ENCODE results near the gene CCR7.
A peak's percentile ranks its signal among the peaks of the same experiment; 100 is the strongest.

Gene CCR7

DNA sequence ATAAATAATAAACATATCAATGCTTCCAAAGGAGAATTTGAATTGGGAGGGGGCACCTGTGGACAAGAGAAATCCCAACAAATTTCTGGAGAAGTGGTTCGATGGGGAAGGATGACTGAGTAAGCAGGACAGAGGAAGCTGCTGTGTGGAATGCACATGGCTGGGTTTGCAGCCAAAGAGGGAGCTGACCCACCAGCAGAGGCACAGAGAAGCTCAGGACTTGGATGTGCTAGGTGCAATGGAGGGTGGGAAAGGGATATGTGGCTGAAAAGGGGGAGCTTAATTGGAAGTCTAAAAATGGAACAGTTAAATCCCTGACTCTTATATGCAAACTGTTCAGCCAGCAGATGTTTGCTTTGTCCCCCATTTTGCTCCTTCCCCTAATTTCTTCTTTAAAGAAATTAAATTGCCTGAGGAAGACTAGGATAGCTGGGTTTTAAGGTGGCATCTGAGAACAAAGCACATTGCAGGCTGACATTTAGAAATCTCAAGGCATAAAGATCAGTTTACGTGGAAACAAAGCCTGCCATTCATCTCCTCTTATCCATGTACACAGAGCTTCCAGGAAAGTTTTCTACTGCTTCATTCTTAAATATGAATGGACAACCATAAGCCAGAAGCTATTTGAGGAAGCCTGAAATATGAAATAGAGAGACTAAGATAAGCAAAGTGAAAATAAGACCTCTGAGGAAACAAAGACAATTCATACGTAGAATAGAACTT is 40.9 kb downstream of the CCR7 start:
- H3K4me3 ChIP-seq (ENCODE audit: low read length), result no peak overlapping the region
- DNase-seq (ENCODE audit: low read depth, low spot score), result no peak

DNA sequence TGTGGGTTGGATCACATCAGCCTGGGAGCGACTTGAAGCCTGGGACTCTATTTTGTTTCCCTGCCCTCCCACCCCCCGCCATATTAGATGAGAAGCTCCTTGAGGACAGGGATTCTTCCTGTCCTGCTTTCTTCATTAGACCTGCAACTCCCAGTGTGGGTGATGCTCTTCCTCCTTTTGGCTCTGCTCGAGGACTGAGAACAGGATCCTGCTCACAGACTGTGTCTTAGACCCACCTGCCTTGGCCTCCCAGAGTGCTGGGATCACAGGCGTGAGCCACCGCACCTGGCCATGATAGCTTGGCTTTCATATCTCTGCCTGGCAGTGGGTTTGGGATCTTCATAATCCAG is 42.3 kb downstream of the CCR7 start:
- DNase-seq (ENCODE audit: low read depth, low spot score), result no peak
- H3K4me3 ChIP-seq (ENCODE audit: low read length), result no peak overlapping the region

DNA sequence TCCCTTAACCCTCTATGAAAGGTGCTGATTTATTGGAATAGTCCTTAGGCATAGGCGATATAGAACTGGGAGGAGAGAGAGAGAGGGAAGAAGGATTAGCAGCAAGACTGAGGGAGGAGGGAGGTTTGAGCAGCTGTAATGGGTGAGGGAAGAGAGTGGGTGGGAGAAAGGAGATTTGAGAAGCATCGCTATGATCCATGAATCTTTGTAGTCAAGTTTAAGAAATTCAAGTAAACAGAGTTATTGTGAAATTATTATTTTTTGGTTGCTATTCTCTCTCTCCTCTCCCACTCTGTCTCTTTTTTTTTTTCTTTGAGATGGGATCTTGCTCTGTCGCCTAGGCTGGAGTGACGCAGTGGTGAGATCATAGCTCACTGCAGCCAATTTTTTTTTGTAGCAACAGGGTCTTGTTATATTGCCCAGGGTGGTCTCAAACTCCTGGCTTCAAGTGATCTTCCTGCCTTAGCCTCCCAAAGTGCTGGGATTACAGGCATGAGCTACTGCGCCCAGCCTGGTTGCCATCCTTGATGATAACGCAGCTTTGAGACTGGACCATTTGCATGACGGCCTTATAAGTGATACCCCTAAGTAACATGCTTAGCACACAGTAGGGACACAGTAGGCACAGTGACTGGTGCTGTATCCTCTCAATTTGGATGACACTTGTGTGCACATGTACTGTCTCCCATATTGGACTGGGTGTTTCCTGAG is 42.9 kb downstream of the CCR7 start:
- DNase-seq (ENCODE audit: low read depth, low spot score), result no peak
- no peak overlapping the region for H3K4me3 ChIP-seq (ENCODE audit: low read length)

GRCh38 chr17:40520991-40521453 is 44.2 kb downstream of the CCR7 start:
- no peak for DNase-seq (ENCODE audit: low read depth, low spot score)
- no peak overlapping the region for H3K4me3 ChIP-seq (ENCODE audit: low read length)

DNA sequence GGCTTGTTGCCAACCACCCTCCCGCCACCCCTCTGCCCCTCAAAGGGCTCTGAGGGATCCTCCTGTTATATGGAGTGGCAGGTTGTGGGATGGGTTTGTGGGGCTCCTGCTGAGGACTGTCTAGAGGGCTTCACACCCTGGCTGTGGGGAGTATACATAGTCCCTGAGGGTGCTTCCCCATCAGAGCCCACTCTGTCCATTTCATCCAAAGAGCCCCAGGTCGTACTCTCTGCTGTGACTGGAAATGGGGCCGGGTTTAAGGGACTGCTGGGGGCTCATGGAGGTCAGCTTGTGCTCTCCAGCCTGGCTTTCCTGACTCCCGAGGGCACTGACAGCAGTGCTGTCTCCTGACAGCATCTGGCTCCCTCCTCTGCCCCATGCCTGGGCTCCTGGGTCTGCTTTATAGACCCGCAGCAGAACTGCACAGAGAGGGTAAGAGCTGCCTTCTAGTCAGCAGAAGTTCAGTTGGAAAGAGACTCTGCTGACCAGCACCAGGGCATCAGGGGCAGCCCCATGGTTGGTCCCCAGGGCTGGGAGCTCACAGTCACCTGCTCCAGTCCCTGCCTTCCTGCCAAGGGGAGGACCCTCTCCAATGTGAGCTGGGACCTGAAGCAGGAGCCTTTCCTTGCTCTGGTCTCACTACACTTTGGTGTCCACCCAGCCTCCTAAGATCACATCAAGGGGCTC is 46.0 kb downstream of the CCR7 start:
- no peak for DNase-seq (ENCODE audit: low read depth, low spot score)
- H3K4me3 ChIP-seq (ENCODE audit: low read length), result no peak overlapping the region

- no peak for DNase-seq (ENCODE audit: low read depth, low spot score)
- H3K4me3 ChIP-seq (ENCODE audit: low read length), result 0 out of 2 replicates have a peak overlapping the region, but pooled peaks have one; percentile 3
Observed at GRCh38 chr17:40518401-40519088, 46.7 kb downstream of the CCR7 start.

GRCh38 chr17:40517981-40518380 is 47.3 kb downstream of the CCR7 start:
- H3K4me3 ChIP-seq (ENCODE audit: low read length), result peak overlapping the region; percentile 3; the same call in 1 of the 2 replicates
- no peak for DNase-seq (ENCODE audit: low read depth, low spot score)

GRCh38 chr17:40517286-40517662 is 48.0 kb downstream of the CCR7 start:
- no peak for DNase-seq (ENCODE audit: low read depth, low spot score)
- H3K4me3 ChIP-seq (ENCODE audit: low read length), result peak overlapping the region; percentile 48

DNA sequence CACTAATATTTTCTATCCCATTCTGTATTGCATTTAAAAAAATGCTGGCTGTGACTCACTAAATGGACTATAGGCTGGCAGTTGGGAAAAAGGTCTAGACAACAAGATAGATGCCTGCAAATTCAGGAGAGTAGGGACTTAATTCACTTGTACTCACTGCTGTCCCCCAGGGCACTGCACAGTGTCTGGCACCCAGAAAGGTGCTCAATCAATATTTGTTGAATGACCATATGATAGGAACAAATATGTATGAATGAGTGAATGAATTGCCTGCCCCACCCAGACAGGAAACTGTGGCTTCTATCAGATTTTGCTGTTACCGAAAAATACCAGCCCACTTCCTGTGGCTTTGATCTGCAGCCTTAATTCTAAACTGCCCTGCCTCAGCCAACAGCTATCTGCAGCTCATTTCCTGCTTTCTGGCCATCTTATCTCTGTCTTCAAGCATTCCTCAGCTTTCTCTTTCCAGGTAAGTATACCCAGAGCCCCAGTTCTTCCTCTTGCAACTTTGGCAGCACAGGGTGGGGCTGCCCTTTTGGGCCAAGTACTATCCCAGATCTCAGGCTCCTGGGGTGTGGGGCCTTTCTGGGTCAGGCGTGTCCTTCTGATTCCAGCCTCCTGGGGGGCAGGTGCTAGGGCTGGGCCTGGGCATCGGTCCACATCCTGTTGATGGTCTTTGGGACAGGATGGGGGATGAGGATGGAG is 48.5 kb downstream of the CCR7 start:
- peak overlapping the region; percentile 48 for H3K4me3 ChIP-seq (ENCODE audit: low read length)
- peak; percentile 99 for DNase-seq (ENCODE audit: low read depth, low spot score)

DNA sequence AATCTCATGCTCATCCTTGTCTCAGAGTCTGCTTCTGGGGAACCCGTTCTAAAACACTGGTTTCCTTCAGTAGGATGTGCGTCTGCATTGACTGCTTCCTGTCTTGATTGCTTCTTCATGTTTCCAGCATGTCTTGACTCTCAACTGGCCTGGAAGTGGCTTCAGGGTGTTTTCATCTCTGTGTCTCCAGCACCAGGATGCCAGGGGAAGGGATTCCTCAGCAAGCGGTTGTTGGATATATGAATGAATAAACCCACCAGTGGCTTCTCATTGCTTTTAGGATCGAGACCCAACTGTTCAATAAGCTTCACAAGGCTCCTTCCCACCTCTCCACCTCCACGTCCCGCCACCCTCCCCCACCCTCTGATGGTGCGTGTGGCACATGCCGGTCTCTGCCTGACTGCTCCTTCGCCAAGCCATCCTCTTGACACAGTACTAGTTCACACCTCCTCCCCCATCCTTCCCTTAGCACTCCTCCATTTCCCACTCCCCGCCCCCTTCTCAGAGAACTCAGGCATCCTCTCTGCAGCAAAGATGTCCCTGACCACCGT is 49.7 kb downstream of the CCR7 start:
- peak overlapping the region; percentile 1; the same call in 1 of the 2 replicates for H3K4me3 ChIP-seq (ENCODE audit: low read length)
- DNase-seq (ENCODE audit: low read depth, low spot score), result peak; percentile 62

DNA sequence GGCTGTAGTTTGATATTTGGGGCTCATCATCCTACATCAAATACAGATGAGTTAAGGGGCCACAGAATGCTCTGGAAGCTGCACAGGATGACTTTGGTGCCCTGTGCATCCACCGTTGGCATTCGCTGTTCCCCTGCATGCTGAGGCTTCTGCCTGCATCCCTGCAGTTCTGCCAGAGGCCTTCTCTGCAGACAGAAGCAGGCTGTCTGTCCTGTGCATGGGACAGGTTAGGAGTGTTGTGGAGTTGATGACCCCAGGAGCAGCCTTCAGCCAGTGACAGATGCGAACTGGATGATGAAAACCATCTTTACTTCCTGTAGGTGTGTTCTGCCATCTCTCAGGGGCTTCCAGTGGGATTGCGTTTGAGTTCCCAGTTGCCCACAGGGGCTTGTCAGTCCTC is 50.3 kb downstream of the CCR7 start:
- no peak overlapping the region for H3K4me3 ChIP-seq (ENCODE audit: low read length)

GRCh38 chr17:40514013-40514875 is 51.0 kb downstream of the CCR7 start:
- no peak overlapping the region for H3K4me3 ChIP-seq (ENCODE audit: low read length)

More for the DNA sequence above, 50.3 kb downstream of the CCR7 start:
- no peak for DNase-seq (ENCODE audit: low read depth, low spot score)

GRCh38 chr17:40511667-40512220 is 53.5 kb downstream of the CCR7 start:
- H3K4me3 ChIP-seq (ENCODE audit: low read length), result no peak overlapping the region
- DNase-seq (ENCODE audit: low read depth, low spot score), result no peak

More at GRCh38 chr17:40514013-40514875, 51.0 kb downstream of the CCR7 start:
- DNase-seq (ENCODE audit: low read depth, low spot score), result no peak

GRCh38 chr17:40511136-40511535 is 54.1 kb downstream of the CCR7 start:
- H3K4me3 ChIP-seq (ENCODE audit: low read length), result no peak overlapping the region
- no peak for DNase-seq (ENCODE audit: low read depth, low spot score)

DNA sequence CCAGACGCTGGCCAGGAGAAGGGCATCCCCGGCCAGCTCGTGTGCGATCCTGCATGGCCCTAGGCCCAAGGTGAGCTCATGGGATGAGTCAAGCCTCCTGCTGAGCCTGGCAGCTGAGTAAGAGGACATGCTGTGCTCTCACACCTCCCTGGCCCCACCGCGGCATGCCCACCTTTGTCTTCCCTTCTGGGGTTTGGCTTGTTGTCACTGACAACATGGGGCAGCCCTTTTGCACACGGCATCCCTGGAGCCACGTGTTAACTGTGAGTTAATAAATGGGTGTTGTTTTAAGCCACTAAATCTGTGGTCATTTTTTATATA is 55.0 kb downstream of the CCR7 start:
- H3K4me3 ChIP-seq (ENCODE audit: low read length), result no peak overlapping the region
- no peak for DNase-seq (ENCODE audit: low read depth, low spot score)

GRCh38 chr17:40509626-40510327 is 55.5 kb downstream of the CCR7 start:
- no peak overlapping the region for H3K4me3 ChIP-seq (ENCODE audit: low read length)
- DNase-seq (ENCODE audit: low read depth, low spot score), result no peak

DNA sequence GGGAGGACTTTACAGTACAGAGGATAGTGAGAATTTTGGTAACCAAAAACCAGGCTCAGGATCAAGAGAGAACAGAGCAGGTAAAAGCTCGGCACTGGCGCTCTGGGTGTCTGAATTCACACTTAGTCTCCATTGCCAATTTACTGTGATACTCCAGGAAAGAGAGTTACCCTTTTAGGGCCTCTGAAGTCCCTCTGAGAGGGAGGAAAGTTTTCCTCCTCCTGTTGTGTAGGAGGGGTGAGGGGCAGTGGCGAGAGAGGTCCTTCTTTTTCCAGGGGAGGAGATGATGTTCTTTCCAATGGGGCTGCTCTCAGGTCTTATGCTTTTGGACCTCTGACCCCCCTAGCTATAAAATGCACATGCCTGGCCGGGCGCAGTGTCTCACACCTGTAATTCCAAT is 58.5 kb downstream of the CCR7 start:
- DNase-seq (ENCODE audit: low read depth, low spot score), result no peak

More for the DNA sequence above, 58.5 kb downstream of the CCR7 start:
- H3K4me3 ChIP-seq (ENCODE audit: low read length), result no peak overlapping the region
